ENCODE results near the gene ASF1B. TPM values are rescaled to one million over a fixed set of nuclear protein-coding genes. Genes with fewer than 3 reads are reported as not detected.

Gene ASF1B
- total RNA-seq, 1 experiment from 2014 or later, result 78.1 TPM

DNA sequence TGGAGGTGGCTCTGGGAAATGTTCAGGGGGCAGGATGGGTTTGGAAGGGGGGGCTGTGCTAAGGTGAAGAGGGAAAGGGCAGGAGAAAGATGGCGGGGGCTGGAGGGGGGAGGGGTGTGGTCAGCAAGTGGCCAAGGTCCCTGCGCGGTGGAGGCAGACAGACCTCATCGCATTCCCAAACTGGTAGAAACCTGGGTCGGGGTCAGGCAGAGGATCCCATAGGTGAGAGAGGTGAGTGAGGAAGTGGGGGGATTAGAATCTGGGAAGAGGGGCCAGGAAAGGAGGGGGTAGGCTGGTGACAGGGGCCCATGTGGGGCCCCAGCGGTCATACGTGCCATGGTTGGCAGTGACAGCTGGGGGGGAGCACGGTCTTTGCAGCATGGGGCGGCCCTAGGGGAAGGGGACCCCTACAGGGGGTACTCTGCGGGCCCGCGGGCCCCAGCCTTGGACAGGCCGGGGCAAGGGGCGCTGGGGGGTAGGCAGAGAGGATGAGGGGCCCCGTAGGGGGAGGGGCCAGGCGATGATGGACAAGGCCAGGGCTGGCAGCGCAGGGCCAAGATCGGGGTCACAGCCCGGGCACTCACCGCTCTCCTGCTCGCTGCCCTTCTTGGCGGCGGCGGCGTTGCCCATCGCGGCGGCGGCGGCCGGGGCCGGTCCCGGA, 19.3 kb downstream of the ASF1B start:
- ChIA-PET POLR2A (interaction anchor here (0.6 kb wide), 1 partner anchor 12 kb away, joined by 3 read pairs; no protein-coding TSS in a partner anchor), CTCF (interaction anchor here (1.0 kb wide), 1 partner anchor 20 kb away, joined by 8 read pairs; the partner anchor contains the start of gene ASF1B), RAD21 (ENCODE audit: low non-redundant PET in 1 of 2, low total read pairs in 2 of 2, uncharacterized antibody in 2 of 2, unreplicated experiment in 2 of 2) (no interaction called here)
- no peaks in the 10 kb centered on the region for H4K20me1 ChIP-seq (ENCODE audit: insufficient read depth)
- no peaks in the 10 kb centered on the region for H3K27me3 ChIP-seq (ENCODE audit: insufficient read depth, low read length)
- no peak for DNase-seq (ENCODE audit: low read depth, low spot score)
- no peaks in the 10 kb centered on the region for H3K9me2 ChIP-seq (ENCODE audit: insufficient read depth)
- no peaks in the 10 kb centered on the region for H3K9me3 ChIP-seq (ENCODE audit: control insufficient read depth in 1 of 2, insufficient read depth in 1 of 2, low read depth in 1 of 2, low read length in 2 of 2)
- peak overlapping the region; percentile 93 for H3K4me2 ChIP-seq (ENCODE audit: low read length)
- intact Hi-C loops (cut with micrococcal nuclease), result no loop called here
- H3K27ac ChIP-seq (ENCODE audit: low read depth, low read length), result peak overlapping the region; percentile 55; the same call in 1 of the 2 replicates
- ATAC-seq, result peak; percentile 9
- H3K4me3 ChIP-seq (replicated peaks in 1 of 2; ENCODE audit: low read depth in 1 of 2, low read length in 2 of 2), result peak overlapping the region; percentile 72 to 84
- H2AFZ ChIP-seq (ENCODE audit: low read depth, low read length, poor library complexity, severe bottlenecking), result no peak overlapping the region
- no TSS peak for BruUV-seq (replicated peaks)
- H3K4me1 ChIP-seq (ENCODE audit: control insufficient read depth in 1 of 2, insufficient read depth in 2 of 2, low read length in 2 of 2), result peaks cover 36 to 47% of the 10 kb centered on the region in 2 experiments
- H3K9ac ChIP-seq (ENCODE audit: low read length), result peak overlapping the region; percentile 69
- TF ChIP-seq, protein P1, sequence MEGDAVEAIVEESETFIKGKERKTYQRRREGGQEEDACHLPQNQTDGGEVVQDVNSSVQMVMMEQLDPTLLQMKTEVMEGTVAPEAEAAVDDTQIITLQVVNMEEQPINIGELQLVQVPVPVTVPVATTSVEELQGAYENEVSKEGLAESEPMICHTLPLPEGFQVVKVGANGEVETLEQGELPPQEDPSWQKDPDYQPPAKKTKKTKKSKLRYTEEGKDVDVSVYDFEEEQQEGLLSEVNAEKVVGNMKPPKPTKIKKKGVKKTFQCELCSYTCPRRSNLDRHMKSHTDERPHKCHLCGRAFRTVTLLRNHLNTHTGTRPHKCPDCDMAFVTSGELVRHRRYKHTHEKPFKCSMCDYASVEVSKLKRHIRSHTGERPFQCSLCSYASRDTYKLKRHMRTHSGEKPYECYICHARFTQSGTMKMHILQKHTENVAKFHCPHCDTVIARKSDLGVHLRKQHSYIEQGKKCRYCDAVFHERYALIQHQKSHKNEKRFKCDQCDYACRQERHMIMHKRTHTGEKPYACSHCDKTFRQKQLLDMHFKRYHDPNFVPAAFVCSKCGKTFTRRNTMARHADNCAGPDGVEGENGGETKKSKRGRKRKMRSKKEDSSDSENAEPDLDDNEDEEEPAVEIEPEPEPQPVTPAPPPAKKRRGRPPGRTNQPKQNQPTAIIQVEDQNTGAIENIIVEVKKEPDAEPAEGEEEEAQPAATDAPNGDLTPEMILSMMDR (IDR thresholded peaks at IDR 0.05 in 2 of 3, conservative IDR thresholded peaks at IDR 0.05 in 1 of 3; ENCODE audit: borderline replicate concordance in 1 of 3, insufficient read depth in 1 of 3, low read depth in 2 of 3, low read length in 2 of 3), result no peak
- TF ChIP-seq, protein P2, sequence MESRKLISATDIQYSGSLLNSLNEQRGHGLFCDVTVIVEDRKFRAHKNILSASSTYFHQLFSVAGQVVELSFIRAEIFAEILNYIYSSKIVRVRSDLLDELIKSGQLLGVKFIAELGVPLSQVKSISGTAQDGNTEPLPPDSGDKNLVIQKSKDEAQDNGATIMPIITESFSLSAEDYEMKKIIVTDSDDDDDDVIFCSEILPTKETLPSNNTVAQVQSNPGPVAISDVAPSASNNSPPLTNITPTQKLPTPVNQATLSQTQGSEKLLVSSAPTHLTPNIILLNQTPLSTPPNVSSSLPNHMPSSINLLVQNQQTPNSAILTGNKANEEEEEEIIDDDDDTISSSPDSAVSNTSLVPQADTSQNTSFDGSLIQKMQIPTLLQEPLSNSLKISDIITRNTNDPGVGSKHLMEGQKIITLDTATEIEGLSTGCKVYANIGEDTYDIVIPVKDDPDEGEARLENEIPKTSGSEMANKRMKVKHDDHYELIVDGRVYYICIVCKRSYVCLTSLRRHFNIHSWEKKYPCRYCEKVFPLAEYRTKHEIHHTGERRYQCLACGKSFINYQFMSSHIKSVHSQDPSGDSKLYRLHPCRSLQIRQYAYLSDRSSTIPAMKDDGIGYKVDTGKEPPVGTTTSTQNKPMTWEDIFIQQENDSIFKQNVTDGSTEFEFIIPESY (IDR thresholded peaks at IDR 0.05; ENCODE audit: extremely low read depth, insufficient replicate concordance, low read length), result no peak
- TF ChIP-seq SP1 (IDR thresholded peaks at IDR 0.05; ENCODE audit: low read depth), result no peak
- TF ChIP-seq, protein P3, sequence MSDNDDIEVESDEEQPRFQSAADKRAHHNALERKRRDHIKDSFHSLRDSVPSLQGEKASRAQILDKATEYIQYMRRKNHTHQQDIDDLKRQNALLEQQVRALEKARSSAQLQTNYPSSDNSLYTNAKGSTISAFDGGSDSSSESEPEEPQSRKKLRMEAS (IDR thresholded peaks at IDR 0.05), result no peak
- TF ChIP-seq YY1 (IDR thresholded peaks at IDR 0.05; ENCODE audit: extremely low read depth, insufficient replicate concordance, low read depth, low read length), result no peak
- TF ChIP-seq EZH2phosphoT487 (IDR thresholded peaks at IDR 0.05; ENCODE audit: borderline replicate concordance), result no peak
- TF ChIP-seq RAD21 (IDR thresholded peaks at IDR 0.05; ENCODE audit: low read depth), result no peak
- no peak for TF ChIP-seq SIN3A (IDR thresholded peaks at IDR 0.05; ENCODE audit: low read depth)
- no peak for TF ChIP-seq ZNF274 (IDR thresholded peaks at IDR 0.05; ENCODE audit: low read depth, low read length)
- TF ChIP-seq ZFX (IDR thresholded peaks at IDR 0.05), result no peak
- no peak for TF ChIP-seq POLR2AphosphoS5 (IDR thresholded peaks at IDR 0.05; ENCODE audit: low read depth, low read length)
- no peak for TF ChIP-seq SRF (IDR thresholded peaks at IDR 0.05; ENCODE audit: low read depth)
- no peak for TF ChIP-seq REST (IDR thresholded peaks at IDR 0.05; ENCODE audit: low read depth)
- no peak for TF ChIP-seq ELF1 (IDR thresholded peaks at IDR 0.05; ENCODE audit: borderline replicate concordance, low read depth)
- peaks cover 27% of the 10 kb centered on the region for H3K79me2 ChIP-seq (ENCODE audit: insufficient read depth, low read length)
- peaks cover 2 to 5% of the 10 kb centered on the region in 2 experiments; a peak in 1 of 4 replicates for H3K36me3 ChIP-seq (ENCODE audit: control insufficient read depth in 1 of 2, insufficient read depth in 2 of 2, low read length in 2 of 2)

Data from HCT116 (cell line).